Subcutaneous abdominal adipose tissue (tissue), 5 donors: ENCODE data around the gene R3HDM4.
"Not testable (repeated sequence)": the region's sequence is repeated elsewhere in the genome, so short reads cannot be mapped to it uniquely, and the experiment has no call there.

Experiments used
- H3K27ac ChIP-seq: one replicate; pipeline ENCODE4 v1.7.0; 2013; ENCODE audit warnings: low read depth, mild to moderate bottlenecking, inconsistent platforms, low read length, moderate library complexity
- H3K27me3 ChIP-seq, 5 donors: one replicate each; pipeline ENCODE4 v1.7.0; 2013; ENCODE audit warnings: low read length in 5 of 5, inconsistent platforms in 1 of 5; ENCODE audit not compliant: control insufficient read depth in 5 of 5, insufficient read depth in 4 of 5
- H3K36me3 ChIP-seq, 5 donors: one replicate each; pipeline ENCODE4 v1.7.0; 2013; ENCODE audit warnings: low read length in 5 of 5; ENCODE audit not compliant: control insufficient read depth in 5 of 5, insufficient read depth in 5 of 5
- H3K4me1 ChIP-seq, 5 donors: one replicate each; pipeline ENCODE4 v1.7.0; 2013; ENCODE audit warnings: low read length in 5 of 5, mild to moderate bottlenecking in 3 of 5, moderate library complexity in 1 of 5; ENCODE audit not compliant: control insufficient read depth in 5 of 5, insufficient read depth in 5 of 5
- H3K4me3 ChIP-seq, 5 donors: one replicate each; pipeline ENCODE4 v1.7.0; 2013; ENCODE audit warnings: low read length in 5 of 5, low read depth in 1 of 5
- H3K9ac ChIP-seq, 5 donors: one replicate each; pipeline ENCODE4 v1.7.0; 2013; ENCODE audit warnings: low read length in 5 of 5, mild to moderate bottlenecking in 4 of 5, moderate library complexity in 3 of 5
- H3K9me3 ChIP-seq, 5 donors: one replicate each; pipeline ENCODE4 v1.7.0; 2013; ENCODE audit warnings: low read length in 5 of 5; ENCODE audit not compliant: control insufficient read depth in 5 of 5
- donor health status: healthy.
- donor health status: healthy.
- donor health status: healthy.
- donor health status: healthy.
- donor health status: healthy.

Gene R3HDM4

GRCh38 chr19:885536-886224 is 27.3 kb downstream of the R3HDM4 start:
- H3K36me3 ChIP-seq, result peaks cover 0 to 93% (median 79%) of the 10 kb centered on the region in 5 donors
- no peak overlapping the region for H3K9ac ChIP-seq
- no peak overlapping the region for H3K27ac ChIP-seq
- no peaks in the 10 kb centered on the region for H3K9me3 ChIP-seq
- no peak overlapping the region for H3K4me3 ChIP-seq
- no peaks in the 10 kb centered on the region for H3K4me1 ChIP-seq
- no peaks in the 10 kb centered on the region for H3K27me3 ChIP-seq

GRCh38 chr19:884420-885211 is 28.4 kb downstream of the R3HDM4 start:
- Histone ChIP-seq H3K9me3 (no peaks in the 10 kb centered on the region), H3K27me3 (no peaks in the 10 kb centered on the region), H3K9ac (no peak overlapping the region), H3K36me3 (peaks cover 0 to 92% (median 72%) of the 10 kb centered on the region in 5 donors), H3K4me1 (no peaks in the 10 kb centered on the region), H3K27ac (no peak overlapping the region), H3K4me3 (no peak overlapping the region)

GRCh38 chr19:883661-884211 is 29.3 kb downstream of the R3HDM4 start:
- no peak overlapping the region for H3K9ac ChIP-seq
- no peak overlapping the region for H3K27ac ChIP-seq
- peaks cover 0 to 94% (median 70%) of the 10 kb centered on the region in 5 donors for H3K36me3 ChIP-seq
- H3K27me3 ChIP-seq, result no peaks in the 10 kb centered on the region
- no peak overlapping the region for H3K4me3 ChIP-seq
- no peaks in the 10 kb centered on the region for H3K9me3 ChIP-seq
- H3K4me1 ChIP-seq, result no peaks in the 10 kb centered on the region

- peaks cover 0 to 90% (median 65%) of the 10 kb centered on the region in 5 donors for H3K36me3 ChIP-seq
- H3K27ac ChIP-seq, result no peak overlapping the region
- H3K4me3 ChIP-seq, result no peak overlapping the region
- H3K9me3 ChIP-seq, result no peaks in the 10 kb centered on the region
- no peaks in the 10 kb centered on the region for H3K4me1 ChIP-seq
- H3K9ac ChIP-seq, result no peak overlapping the region
- H3K27me3 ChIP-seq, result no peaks in the 10 kb centered on the region
Observed at GRCh38 chr19:882871-883497, 30.0 kb downstream of the R3HDM4 start.

GRCh38 chr19:881385-882071 is 31.5 kb downstream of the R3HDM4 start:
- Histone ChIP-seq H3K9me3 (no peaks in the 10 kb centered on the region), H3K36me3 (peaks cover 0 to 85% (median 68%) of the 10 kb centered on the region in 5 donors), H3K27me3 (no peaks in the 10 kb centered on the region), H3K27ac (no peak overlapping the region), H3K4me1 (no peaks in the 10 kb centered on the region), H3K9ac (no peak overlapping the region), H3K4me3 (no peak overlapping the region)

- peaks cover 0 to 84% (median 66%) of the 10 kb centered on the region in 5 donors for H3K36me3 ChIP-seq
- no peaks in the 10 kb centered on the region for H3K9me3 ChIP-seq
- no peak overlapping the region for H3K27ac ChIP-seq
Observed at GRCh38 chr19:879711-880438, 33.1 kb downstream of the R3HDM4 start.

GRCh38 chr19:878751-879561 is 34.1 kb downstream of the R3HDM4 start:
- not testable (repeated sequence) for H3K27ac ChIP-seq, H3K9ac ChIP-seq, H3K4me3 ChIP-seq, H3K27me3 ChIP-seq, H3K4me1 ChIP-seq, H3K9me3 ChIP-seq
- H3K36me3 ChIP-seq, result peaks cover 0 to 82% (median 66%) of the 10 kb centered on the region in 5 donors

More at GRCh38 chr19:879711-880438, 33.1 kb downstream of the R3HDM4 start:
- H3K9ac ChIP-seq, result no peak overlapping the region
- no peaks in the 10 kb centered on the region for H3K27me3 ChIP-seq
- no peak overlapping the region for H3K4me3 ChIP-seq
- no peaks in the 10 kb centered on the region for H3K4me1 ChIP-seq

GRCh38 chr19:877992-878660 is 34.9 kb downstream of the R3HDM4 start:
- not testable (repeated sequence) for H3K4me3 ChIP-seq, H3K9me3 ChIP-seq, H3K27me3 ChIP-seq, H3K9ac ChIP-seq, H3K4me1 ChIP-seq, H3K27ac ChIP-seq
- peaks cover 0 to 79% (median 64%) of the 10 kb centered on the region in 5 donors for H3K36me3 ChIP-seq
